ENCODE results near the gene PKHD1. TPM values are rescaled to one million over a fixed set of nuclear protein-coding genes. Genes with fewer than 3 reads are reported as not detected.

PKHD1 gene
- total RNA-seq, 1 experiment from 2014 or later = 0.09 TPM

GRCh38 chr6:51824940-51825339 is 262.5 kb downstream of the PKHD1 start:
- TF ChIP-seq, protein P1, sequence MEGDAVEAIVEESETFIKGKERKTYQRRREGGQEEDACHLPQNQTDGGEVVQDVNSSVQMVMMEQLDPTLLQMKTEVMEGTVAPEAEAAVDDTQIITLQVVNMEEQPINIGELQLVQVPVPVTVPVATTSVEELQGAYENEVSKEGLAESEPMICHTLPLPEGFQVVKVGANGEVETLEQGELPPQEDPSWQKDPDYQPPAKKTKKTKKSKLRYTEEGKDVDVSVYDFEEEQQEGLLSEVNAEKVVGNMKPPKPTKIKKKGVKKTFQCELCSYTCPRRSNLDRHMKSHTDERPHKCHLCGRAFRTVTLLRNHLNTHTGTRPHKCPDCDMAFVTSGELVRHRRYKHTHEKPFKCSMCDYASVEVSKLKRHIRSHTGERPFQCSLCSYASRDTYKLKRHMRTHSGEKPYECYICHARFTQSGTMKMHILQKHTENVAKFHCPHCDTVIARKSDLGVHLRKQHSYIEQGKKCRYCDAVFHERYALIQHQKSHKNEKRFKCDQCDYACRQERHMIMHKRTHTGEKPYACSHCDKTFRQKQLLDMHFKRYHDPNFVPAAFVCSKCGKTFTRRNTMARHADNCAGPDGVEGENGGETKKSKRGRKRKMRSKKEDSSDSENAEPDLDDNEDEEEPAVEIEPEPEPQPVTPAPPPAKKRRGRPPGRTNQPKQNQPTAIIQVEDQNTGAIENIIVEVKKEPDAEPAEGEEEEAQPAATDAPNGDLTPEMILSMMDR (conservative IDR thresholded peaks at IDR 0.05) = no peak
- peaks cover 8 to 13% of the 10 kb centered on the region in 2 experiments for H3K4me1 Mint-ChIP-seq
- peaks cover 2% of the 10 kb centered on the region; the same call in 1 of the 2 replicates for H3K4me1 ChIP-seq (ENCODE audit: insufficient read depth, low read length)
- no peaks in the 10 kb centered on the region for H3K36me3 Mint-ChIP-seq (ENCODE audit: insufficient read depth in 1 of 3, low read depth in 3 of 3)
- no peaks in the 10 kb centered on the region for H4K20me1 ChIP-seq (ENCODE audit: control insufficient read depth, insufficient read depth, insufficient read length)
- H2BK5ac ChIP-seq (ENCODE audit: insufficient read length, low read length) = no peak overlapping the region
- H2BK20ac ChIP-seq (ENCODE audit: low read depth, low read length, poor library complexity, severe bottlenecking) = no peak overlapping the region
- no peak overlapping the region for H2BK12ac ChIP-seq (ENCODE audit: insufficient read length, low read depth, low read length)
- H3K9me3 Mint-ChIP-seq = no peaks in the 10 kb centered on the region
- no peak overlapping the region for H3K18ac ChIP-seq (ENCODE audit: insufficient read length, low read depth, low read length)
- no peak overlapping the region for H3K27ac ChIP-seq (ENCODE audit: insufficient read length, low read depth, low read length)
- H3K9ac ChIP-seq (ENCODE audit: extremely low read depth, insufficient read length, low read length) = no peak overlapping the region
- no peak overlapping the region for H2BK120ac ChIP-seq (ENCODE audit: low read depth, low read length, poor library complexity, severe bottlenecking)
- no peaks in the 10 kb centered on the region for H3K27me3 Mint-ChIP-seq (ENCODE audit: low read depth)
- no peak overlapping the region for H4K5ac ChIP-seq (ENCODE audit: insufficient read length, low read depth, low read length)
- H3K23ac ChIP-seq (ENCODE audit: insufficient read length, low read depth, low read length) = no peak overlapping the region
- H3K23me2 ChIP-seq (ENCODE audit: insufficient read length, low read depth, low read length, poor library complexity, severe bottlenecking) = no peaks in the 10 kb centered on the region
- H3K4ac ChIP-seq (ENCODE audit: low read depth, low read length) = no peak overlapping the region
- H2AK5ac ChIP-seq (ENCODE audit: insufficient read length, low read length) = no peak overlapping the region
- H4K8ac ChIP-seq (replicated peaks; ENCODE audit: insufficient read length, low read depth, low read length) = no peak overlapping the region
- H2BK15ac ChIP-seq (ENCODE audit: low read depth, low read length) = no peak overlapping the region
- H3K14ac ChIP-seq (ENCODE audit: insufficient read depth, low read length) = no peak overlapping the region
- no peak overlapping the region for H3K4me3 Mint-ChIP-seq
- H3K27me3 ChIP-seq (ENCODE audit: insufficient read depth, low read length) = no peaks in the 10 kb centered on the region
- no peak for DNase-seq
- H4K91ac ChIP-seq (ENCODE audit: insufficient read length, low read depth, low read length) = no peak overlapping the region
- no peak overlapping the region for H3K56ac ChIP-seq (ENCODE audit: insufficient read length, low read depth, low read length)
- no peaks in the 10 kb centered on the region for H3K79me1 ChIP-seq (ENCODE audit: insufficient read depth, low read depth, low read length, poor library complexity, severe bottlenecking)
- H3K79me2 ChIP-seq (ENCODE audit: insufficient read depth, low read length) = no peaks in the 10 kb centered on the region
- H3T11ph ChIP-seq (ENCODE audit: low read length) = no peak overlapping the region
- H3K9me3 ChIP-seq (ENCODE audit: control insufficient read depth, low read depth, low read length) = no peaks in the 10 kb centered on the region
- H3K27ac Mint-ChIP-seq = no peak overlapping the region
- H2AFZ ChIP-seq (ENCODE audit: low read length) = no peak overlapping the region
- H3K4me2 ChIP-seq (ENCODE audit: insufficient read depth, insufficient read length, low read length) = no peak overlapping the region
